NCI-H2196 (cell line): ENCODE results near the gene EOGT.

Source experiments
- DNase-seq: peaks from one replicate; lab custom pipeline; 2025; ENCODE audit not compliant: unreplicated experiment; lab: John Stamatoyannopoulos, UW

Gene EOGT

DNA sequence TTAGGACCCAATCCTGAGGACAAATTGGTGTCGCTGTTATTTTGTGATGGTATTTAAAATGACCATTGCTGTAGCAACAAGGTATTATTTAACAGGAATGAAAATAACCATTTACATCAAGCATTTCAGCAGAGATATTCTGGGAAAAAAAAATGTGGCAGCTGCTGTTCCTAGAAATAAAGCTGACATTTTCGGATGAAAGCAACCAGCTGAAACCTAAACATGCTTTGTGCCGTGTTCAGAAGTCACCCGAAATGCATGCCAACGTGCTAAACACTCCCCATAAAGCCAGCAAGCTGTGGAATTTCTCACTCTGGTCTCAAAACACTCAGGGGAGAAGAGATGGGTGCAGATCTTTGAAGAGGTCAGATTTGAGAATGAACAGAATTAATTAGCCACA is 49.6 kb downstream of the EOGT start:
- DNase-seq = no peak

DNA sequence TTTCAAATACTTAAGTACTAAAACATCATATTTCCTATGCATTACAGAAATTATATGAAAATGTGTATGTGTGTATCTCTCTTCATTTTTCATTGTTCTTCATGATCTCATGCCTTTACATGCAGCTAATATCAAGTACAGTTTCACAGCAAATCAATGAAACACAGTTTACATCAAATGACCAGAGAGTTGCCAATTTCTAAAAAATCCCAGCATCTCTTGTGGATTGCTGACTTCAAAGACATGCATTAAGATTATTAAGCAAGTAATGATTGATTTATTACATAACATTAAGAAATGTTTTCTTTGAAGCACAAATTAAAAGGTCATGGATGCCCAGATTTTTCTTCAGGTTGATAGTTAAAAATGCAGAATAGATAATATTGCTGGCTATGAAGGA is 50.1 kb downstream of the EOGT start:
- no peak for DNase-seq

DNA sequence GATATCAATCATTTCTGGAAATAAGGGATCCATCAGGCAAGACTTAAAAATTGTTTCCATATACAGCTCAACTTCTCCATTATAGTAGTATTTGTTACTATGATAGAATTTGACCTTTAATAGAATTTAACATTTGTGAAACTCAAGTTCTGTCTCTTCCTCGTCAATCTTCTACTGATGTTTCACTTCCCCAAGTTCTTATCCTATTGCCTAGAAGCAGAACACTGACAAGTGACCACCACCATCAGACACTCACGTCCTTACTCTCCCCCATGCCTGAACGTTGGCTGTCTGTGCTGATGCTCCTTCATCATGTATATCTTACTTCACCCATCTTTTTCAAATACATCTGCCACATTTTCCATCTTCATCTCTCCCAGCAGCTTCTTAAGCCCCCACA is 54.6 kb downstream of the EOGT start:
- DNase-seq = no peak

DNA sequence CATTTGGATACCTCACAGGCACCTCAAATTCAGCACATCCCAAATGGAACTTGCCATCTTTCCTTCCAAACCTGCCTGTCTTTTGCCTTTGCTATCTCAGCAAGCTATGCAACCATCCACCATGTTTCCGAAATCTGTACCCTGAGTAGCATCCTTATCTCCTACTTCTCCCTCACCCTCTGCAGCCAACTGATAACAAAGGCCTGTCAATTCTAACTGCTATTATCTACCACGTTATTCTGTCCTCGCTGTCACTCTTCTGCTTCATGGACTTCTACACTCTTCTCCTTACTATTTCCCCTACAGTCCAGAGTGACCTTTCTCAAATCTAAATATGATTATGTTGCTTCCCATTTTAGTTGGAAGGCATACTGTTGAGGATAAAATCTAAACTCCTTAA is 55.6 kb downstream of the EOGT start:
- DNase-seq = no peak

DNA sequence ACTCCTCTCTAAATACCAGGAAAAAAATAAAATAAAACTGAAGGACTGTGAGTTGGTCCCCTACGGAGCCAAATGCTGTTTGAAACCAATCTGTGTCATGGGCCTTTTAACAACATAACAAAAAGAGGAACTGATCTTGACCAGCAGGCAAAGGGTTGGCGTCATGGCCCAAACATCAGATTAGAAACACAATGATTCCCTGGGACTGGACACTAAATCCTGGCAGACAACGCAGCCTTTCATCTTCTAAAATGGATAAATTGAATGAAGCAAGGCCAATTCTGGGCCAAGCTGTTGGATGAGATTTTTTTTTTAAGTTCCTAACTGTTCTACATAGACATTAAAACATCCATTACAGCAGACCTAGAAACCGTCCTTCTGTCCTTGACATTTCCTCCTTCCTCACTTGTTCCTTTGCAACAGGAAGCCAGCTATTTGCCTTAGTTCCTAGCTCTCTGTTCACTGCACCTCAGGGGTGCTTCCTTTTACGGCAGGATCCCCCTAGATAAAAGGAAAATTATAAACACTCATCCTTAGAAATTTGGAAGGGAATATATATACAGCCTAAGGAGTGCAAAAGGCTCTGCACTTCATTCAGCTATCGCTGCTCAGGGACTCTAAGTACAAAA is 59.6 kb downstream of the EOGT start:
- no peak for DNase-seq

DNA sequence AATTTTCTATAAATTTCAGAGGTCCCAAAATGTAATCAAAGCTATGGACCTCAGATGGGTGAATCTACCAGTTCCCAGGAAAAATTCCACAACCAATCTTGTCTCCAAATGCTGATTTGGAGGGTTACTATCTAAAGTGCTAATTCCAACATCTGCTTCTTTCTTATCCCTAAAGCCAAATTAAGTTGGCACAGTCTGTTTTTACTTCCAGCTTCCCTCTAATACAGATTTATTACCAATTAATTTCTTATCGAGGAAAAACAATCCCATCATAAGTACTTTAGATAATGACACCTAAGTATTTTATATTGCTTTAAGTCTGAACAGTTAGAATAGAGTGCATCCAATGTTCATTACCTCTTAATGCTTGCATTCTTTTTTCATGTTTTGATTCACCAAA is 68.3 kb downstream of the EOGT start:
- no peak for DNase-seq

DNA sequence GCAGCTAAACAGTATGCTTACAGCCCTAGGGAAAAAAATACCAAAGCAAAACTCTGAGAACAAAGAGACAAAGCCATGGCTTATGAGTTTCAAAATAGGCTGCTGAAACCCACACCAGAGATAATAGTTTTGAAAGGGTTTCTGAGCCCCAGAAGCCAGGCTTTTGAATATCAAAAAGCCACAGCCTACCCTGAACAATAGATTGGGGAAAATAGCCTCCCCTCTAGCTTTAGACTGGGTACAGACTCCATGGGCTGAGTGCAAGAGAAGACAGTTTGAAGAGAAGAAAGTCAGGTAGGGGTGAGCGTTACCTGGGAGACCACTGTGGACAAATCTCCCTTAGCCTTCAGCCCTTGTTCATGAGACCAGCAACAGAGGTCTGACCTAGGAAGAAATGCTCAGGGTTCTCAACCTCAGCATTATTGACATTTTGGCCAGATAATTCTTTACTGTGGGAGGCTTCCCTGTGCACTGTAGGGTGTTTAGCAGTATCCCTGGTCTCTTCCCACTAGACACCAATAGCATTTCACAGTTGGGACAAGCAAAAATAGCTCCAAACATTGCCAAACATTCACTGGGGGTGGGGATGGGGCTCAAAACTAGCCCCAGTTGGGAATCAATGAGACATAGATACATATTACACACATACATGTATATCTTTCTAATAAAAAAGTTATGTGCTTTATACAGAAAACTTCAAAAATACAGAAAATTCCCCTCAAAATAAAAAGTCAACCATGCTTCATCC is 69.6 kb downstream of the EOGT start:
- DNase-seq = no peak

DNA sequence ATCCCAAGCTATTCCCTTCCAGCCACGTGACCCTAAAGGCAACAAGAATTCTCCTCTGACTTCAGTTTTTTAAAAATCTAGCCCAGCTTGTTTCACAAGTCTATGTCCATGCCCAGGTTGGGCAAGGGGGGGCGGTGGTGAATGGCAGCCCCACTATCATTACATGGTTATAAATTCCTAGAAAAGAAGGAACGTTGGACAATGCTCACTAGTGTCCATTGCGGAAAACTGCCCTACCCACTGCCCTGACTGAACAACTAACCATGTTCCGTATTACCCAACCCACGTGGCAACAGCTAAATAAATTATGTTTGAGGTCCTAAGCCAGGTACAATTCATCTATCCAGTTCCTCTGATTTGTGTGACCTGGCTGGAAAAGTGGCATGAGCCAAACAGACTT is 72.4 kb downstream of the EOGT start:
- DNase-seq = no peak

DNA sequence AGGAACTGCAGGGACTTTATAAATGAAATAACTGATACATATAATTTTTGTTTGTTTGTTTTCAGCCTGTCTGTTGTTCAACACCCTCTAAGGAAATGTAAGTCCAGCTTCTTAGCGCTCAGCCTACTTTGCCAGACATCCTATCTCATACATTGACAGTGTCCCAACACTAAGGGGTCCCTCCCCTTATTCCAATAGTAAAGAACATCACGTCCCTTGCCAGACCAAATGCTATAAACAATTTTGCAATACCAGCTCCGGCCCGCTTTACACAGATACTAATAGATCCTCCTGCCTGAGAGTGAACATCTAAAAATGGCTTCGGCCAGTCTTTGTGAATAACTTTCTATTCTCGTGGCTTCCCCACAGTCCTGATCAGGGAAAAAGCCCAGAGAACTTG is 76.6 kb downstream of the EOGT start:
- DNase-seq = no peak

DNA sequence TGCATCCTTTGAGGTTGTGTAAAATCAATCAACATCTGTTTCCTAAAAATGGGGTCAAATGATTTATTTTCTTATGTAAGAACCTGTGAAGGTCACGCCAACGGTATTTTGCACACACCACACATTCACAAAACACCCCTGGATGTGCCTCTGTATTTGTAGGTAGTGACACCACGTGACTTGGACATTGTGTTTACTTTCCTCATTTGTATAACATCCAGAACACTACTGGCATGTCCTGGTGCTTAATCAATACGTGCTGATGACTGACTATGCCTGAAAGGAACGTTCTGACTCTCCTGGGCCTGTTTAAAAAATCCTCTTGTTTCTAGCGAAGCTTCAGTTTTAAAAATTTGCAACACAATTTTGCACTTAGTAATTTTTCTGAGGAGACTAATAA is 77.7 kb downstream of the EOGT start:
- no peak for DNase-seq

DNA sequence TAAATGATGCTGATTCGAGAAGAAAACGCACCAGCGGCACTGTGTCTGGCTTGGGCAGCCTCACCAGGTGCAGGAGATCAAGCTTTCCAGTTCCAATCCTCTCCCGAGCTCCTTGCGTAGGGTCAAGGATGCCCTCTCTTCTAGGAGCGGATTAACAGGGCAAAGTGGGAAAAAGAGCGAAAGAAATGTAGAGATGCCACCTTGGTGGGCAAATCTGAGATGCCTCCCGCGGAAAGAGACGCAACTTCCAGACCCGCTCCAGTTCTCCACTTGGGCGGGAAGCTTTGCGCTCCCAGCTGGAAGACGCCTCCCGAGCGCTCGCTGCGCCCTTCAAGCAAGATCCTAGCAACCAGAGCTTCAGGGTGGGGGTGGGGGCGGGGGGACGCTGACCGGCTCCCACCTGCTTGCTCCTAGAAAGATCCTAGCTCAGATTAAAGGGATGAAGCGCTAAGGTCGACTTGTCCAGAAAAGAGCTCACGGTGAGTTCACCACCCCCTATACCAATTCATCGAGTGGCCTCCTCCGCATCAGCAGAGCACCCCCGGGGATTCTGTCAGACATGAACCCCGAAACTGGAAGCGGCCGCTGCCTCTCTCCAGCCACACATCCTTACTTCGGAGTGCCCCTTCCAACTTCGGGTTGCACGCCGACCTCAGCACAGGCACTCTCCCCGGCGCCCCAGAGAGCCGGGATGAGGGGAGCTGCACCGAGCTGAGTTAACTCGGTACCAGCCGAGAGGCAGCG is 81.9 kb downstream of the EOGT start:
- DNase-seq = no peak
